AG08396 (cell line): ENCODE data around the gene RWDD4.
"Not testable (repeated sequence)": the region's sequence is repeated elsewhere in the genome, so short reads cannot be mapped to it uniquely, and the experiment has no call there.

Source experiments
- DNase-seq: peaks from one replicate; pipeline ENCODE4 v3.0.0; 2012; ENCODE audit warnings: low spot score, mixed read lengths

The RWDD4 gene

DNA sequence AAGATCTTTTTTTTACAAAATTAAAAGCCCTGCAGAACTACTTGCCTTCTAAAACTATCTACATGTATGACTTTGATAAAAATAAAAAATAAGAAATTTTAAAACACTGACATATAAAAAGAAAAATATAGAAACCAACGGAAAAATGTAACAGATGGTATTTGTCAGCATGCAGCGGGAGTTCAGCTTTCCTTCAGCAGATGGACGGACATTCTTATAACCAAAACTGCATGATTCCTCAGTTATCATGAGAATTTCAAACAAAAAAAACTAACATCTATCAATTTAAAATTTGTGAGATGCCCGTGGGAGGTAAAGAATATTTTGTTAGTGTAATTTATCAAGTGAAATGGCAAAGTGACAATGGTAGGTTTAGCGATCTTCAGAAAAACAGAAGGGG is 23.2 kb downstream of the RWDD4 start:
- DNase-seq: no peak

DNA sequence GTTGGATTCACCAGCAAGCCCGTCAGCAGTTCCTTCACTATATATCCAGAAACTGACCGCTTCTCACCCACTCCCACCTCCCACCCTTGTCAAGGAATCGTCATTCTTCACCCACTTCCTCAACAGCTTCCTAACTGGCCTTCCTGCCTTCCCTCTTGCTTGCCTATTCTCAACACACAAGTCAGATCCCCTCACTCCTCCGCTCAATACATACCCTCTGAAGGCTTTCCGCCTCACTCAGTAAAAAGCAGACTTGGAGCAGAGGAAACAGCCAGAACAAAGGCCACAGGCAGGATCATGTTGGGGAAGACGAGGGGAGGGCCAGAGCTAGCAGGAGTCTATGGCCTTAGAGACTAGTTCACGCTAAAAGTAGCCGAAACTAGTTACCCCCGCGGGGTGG is 23.7 kb downstream of the RWDD4 start:
- no peak for DNase-seq

DNA sequence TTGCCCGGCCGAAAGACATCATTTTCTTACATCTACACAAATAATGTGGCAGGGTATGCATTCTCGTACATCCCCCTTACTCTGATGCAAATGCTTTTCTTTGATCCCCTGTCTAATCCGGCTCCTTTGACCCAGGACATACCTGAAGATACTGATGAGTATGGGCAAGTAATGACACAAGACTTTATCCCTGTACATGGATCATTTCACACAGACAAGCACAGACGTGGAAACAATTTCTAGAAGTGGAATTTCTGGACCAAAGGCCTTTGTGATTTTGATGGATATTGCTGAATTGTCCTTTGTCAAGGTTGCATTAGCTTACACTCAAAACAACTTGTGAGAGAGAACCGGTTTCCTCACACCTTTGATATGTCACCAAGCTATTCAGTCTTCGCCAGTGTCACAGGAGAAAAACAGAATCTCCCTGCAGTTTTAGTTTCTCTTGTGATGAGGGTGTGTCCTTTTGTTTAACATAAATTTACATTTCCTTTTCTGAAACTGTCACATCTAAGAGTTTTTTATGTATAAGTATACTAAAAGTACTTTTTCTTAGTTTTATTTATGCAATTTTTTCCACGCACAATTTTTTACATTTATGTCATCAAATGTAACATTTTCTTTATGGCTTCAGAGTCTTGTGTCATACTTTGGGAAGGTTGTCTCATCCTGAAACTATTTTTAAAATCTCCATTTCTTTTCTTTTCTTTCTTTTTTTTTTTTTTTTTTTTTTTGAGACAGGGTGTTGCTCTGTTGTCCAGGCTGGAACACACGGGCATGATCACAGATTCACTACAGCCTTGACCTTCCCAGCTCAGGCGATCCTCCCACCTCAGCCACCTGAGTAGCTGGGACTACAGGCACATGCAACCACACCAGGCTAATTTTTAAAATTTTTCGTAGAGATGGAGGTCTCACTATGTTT is 25.2 kb downstream of the RWDD4 start:
- no peak for DNase-seq

DNA sequence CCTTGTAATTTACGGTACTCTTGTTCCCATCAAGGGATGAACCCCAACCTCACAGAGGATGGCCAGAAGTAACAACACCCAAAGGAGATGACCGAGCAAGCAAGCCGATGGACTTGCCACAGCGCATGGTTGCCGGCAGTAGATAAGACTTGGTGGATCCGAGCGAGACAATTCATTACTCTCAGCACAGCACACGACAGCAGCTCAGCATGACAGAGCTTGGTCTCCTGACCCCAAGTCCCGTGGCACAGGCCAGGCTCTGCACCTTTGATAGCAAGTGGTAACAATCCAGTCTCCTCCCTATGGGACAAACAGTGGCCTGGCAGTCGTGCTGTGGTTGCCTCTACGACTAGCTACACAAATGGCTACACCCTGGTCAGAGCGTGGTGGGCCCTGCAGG is 26.3 kb downstream of the RWDD4 start:
- DNase-seq: no peak

DNA sequence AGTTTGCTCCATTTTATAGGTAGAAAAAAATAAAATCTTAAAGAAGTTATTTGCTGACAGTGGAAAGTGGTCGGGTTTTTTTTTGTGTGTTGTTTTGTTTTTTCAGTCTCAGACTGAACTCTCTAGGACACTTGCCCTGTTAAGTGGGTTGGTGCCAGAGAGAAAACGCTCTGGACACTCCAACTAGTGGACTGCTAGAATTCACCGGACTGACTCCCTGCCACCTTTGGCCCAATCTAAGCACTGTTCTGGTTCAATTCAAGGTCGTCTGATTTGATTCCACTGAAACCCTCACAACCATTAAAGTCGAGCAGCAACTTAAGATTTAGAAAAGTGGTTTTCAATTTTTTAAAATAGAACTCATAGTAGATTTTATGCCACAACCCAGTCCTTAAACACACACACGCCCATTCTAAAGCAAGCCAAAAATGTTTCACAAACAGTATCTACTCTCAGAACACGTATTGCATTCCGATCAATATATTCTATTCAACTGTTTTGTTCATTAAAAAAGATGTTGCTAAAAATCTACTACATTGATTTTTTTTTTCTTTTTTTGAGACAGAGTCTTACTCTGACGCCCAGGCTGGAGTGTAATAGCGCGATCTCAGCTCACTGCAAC is 27.3 kb downstream of the RWDD4 start:
- DNase-seq: no peak

DNA sequence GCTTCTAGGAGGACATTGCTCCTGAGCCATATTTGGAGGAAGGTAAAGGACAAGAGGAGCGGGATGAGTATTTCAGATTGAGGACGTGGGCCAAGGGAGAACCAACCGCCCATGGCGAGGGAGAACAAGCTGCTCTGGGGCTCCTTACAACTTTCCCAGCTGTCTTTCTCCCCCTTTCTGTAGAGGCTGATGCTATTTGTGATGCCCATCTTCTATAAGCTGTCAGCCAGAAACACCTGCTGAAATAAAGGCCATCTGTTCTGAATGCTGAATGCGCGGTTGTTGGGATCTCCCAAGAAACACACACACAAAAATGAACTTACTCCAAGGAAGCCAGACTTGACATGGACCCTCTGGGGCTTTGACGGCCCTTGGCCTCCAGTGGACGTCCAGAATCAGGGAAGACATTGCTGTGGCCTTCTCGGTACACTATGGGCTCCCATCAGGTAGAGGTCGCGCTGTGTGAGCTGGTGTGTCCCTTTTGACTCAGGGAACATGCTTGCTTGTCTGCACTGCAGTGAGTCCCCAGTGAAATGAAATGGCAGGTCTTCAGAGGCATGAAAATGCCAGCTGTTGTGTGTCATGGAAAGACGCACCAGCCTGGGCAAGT is 30.9 kb downstream of the RWDD4 start:
- no peak for DNase-seq

DNA sequence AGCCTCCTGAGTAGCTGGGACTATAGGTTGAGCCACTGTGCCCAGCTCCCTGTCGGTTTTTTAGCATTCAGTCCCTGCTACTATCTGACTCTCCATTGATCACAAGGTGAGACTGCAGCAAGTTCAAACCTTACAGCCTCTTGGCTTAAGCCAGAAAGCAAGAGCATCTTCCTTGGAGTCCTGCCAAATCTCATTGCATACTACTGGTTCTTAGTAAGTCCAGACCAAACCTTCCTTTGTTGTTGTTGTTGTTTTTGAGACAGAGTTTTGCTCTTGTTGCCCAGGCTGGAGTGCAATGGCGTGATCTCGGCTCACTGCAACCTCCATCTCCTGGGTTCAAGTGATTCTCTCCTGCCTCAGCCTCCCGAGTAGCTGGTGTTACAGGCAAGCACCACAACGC is 31.7 kb downstream of the RWDD4 start:
- DNase-seq: not testable (repeated sequence)

DNA sequence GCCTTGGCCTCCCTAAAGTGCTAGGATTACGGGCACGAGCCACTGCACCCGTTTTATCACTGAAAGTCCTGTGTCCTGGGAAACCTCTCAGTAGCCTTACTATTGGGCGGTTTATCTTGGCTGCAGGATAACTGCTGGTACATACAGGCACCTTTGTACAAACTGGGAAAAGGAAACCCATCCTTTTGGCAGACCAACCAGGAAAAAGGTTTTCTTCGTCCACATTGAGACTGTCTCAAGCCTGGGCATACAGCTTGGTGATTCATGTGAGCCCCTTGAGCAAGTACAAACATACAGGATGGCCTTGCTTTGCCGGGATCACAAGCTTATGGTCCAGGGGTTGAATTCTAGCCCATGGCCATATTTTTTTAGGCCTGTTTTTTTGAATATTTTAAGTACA is 32.8 kb downstream of the RWDD4 start:
- DNase-seq: no peak

DNA sequence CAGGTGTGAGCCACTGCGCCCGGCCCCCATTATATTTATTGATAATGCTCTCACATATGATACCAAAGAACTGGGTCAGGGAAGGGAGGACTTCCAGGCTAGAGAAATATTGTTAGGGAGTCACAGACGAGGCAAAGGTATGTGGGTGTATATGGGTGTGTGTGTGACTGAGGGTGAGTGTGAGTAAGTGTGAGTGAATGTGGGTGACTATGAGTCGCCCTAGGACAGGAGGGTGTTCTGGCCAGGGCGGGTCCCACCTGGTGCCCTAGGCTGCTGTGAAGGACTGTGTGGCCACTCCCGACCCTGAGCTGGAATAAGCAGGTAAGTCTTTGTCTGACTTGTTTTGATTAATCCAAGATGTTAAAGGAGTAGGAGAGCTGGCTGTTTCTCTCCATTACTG is 34.4 kb downstream of the RWDD4 start:
- DNase-seq: no peak

DNA sequence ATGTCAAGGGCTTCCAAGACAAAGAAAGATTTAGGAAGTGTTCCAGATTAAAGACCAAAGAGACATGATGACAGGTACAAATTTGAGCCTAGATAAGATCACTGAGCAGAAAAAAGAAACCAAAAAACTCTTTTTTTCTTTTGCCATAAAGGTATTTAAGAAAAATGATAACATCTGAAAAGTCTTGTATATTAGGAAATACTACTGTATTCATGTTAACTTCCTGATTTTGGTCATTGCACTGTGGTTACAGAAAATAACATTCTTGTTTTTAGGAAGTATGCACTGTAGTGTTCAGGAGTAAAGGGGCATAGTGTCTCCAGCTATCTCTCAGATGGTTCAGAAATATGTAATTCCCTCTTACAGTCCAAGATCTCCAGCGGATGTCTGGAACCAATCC is 37.1 kb downstream of the RWDD4 start:
- DNase-seq: no peak

DNA sequence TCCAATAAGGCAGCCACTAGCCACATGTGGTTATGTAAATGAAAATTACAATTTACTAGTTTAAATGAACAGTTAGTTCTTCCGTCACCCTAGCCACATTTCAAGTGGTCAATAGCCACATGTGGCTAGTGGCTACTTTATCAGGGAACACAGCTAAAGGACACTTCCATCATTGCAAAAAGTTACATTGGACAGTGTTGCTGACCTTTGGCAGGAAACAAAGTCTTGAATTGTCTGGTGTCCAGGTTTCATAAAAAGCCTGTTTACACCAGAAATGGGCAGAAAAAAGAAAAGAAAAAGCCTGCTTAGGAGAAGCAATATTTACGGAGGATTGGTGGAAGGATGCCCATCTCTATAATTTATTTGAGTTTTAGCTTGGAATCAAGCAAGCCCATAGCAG is 38.6 kb downstream of the RWDD4 start:
- DNase-seq: no peak

DNA sequence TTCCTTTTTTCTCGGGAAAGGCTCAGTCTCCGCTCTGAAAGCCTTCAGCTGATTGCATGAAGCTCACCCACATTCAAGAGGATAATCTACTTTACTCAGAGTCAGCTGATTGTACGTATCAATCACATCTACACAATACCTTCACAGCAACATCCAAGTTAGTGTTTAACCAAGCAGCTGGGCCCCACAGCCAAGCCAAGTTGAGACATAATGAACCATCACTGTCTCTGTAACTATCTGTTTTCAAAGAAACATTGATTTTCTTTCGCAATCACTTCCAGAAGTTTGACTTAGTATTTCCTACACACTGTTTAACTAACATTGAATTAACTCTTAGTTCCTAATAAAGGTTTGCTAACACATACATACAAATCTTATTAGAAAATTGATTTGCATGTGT is 40.3 kb downstream of the RWDD4 start:
- DNase-seq: no peak

DNA sequence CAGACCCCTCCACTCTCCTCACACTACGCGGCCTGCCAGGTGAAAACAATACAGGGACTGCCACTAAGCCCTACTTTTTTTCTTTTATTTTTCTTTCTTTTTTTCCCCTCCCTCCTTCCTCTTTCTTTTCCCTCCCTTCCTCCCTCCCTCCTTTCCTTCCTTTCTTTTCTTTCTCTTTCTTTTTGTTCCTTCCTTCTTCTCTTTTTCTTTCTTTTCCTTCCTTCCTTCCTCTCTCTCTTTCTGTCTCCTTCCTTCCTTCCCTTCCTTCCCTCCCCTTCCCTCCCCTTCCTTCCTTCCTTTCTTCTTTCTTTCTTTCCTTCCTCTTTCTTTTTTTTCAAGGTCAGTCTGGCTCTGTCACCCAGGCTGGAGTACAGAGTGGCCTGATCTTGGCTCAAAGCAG is 41.9 kb downstream of the RWDD4 start:
- no peak for DNase-seq

DNA sequence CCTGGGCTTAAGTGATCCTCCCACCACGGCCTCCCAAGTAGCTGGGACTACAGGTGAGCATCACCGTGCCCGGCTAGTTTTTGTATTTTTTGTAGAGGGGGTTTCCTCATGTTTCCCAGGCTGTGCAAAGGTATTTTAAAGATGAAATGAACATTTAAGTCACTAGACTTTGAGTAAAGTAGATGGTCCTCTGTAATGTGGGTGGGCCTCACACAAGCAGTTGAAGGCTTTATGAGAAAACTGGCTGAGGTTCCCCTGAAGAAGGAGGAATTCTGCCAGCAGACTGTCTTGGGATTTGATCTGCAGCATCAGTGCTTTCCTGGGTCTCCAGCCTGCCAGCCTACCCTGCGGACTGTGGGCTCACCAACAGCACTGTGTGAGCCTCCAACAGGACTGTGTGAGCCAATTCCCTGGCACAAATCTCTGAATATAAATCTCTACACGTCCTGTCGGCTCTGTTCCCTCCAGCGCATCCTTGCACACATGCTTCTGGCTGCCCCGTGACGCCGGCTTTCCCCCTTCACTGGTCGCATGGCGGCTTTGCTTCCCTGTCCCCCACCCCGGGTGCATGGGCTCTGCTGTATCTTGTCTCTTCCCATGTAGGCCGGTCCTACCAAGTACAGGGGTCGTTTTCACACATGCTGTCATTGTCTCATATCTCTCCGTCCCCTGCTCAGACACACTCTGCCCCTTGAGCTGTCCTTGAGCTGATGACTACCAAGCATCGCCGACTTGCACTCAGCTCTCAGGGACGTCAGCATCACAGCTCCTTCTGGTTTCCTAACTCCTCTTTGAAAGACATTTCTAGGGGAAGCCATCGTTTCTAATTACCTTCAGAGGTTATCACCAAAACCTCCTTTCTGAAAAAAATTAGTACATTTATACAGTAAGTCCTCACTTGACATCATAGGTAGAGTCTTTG is 46.4 kb downstream of the RWDD4 start:
- DNase-seq: no peak

DNA sequence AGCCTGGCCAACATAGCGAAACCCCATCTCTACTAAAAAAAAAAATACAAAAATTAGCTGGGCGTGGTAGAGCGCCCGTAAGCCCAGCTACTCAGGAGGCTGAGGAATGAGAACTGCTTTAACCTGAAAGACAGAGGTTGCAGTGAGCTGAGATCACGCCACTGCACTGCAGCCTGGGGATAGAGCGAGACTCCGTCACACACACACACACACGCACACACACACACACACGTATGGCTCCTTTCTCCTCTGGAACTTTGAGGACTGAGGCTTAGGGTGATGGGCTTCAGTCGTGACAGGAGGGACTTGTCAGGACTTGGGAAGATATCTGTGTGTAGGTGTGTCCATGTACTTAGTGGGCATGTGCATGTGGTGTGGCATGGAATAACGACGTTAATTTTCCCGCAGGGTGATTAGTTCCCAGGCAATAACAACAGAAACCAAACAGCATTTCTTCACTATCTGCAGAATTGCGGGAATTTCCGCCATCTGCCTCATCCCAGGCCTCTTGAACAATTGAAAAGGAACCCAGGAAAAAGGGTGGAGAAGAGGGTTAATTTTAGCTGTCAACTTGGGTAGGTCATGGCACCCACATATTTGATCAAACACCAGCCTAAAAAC is 47.7 kb downstream of the RWDD4 start:
- no peak for DNase-seq

DNA sequence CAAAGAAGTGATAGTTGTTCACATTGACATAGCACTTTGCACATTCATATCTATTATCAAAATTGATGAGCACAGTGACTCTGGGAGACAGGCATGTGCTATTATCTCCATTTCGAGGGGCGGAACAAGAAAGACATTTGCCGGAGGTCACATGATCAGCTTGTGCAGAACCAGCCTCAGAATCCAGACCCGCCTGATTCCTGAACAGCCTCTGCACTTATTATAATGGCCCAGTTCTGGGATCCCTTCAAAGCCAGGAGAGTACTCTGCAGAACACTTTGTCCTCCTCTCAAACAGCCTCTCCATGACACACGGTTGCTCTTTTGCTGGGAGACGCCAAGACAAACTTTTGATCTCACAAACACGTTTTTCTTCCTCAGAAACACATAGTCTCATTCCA is 48.4 kb downstream of the RWDD4 start:
- DNase-seq: peak; percentile 22

DNA sequence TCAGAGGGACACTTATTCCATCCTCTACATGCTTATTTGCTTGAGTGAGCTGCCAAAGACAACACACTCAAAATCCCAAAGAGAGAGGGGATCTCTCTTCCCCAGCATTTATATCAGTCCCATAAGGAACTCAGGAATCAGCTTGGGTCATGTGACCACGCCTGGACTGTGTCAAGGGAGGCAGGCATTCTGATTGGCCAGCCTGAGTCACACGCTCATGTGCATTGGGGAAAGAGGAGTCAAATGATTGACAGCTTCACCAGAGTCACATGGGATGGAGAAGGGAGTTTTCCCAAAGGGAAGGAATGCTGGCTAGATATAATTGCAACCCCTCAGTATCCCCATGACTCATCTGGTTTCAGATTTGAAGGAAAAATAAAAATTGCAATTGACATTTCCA is 49.0 kb downstream of the RWDD4 start:
- DNase-seq: peak; percentile 44

DNA sequence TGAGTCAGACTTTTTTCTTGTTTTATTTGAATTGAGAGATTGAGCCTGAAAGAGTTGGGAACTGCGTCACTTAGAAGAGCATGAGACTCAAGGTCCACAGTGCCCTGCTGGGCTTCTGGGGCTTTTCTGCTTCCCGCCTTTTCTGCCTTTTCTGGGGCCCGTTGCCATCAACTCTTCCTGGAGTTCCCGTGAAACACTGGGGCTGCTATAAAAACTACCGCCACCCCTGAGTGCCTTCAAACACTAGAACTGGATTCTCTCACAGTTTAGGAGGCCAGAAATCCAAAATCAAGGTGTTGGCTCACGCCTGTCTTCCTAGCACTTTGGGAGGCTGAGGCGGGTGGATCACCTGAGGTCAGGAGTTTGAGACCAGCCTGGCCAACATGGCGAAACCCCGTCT is 49.8 kb downstream of the RWDD4 start:
- no peak for DNase-seq

DNA sequence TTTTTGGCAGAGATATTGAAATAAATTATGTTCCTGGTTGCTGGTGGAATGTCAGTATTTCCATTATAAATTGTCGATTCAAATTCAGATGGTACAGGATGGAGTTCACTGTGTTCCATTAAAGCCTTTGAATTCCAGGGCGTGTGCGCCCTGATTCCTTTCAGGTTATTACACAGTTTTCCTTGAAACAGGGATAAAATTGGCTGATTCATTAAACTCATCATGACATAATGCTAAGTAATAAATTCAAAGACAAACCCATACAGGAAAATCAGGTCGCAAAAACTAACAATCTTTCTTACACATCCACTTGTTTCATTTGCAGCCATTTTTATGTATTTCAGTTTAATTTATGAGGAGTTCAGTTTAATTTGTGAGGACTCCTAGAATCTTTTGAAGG is 51.1 kb downstream of the RWDD4 start:
- no peak for DNase-seq

DNA sequence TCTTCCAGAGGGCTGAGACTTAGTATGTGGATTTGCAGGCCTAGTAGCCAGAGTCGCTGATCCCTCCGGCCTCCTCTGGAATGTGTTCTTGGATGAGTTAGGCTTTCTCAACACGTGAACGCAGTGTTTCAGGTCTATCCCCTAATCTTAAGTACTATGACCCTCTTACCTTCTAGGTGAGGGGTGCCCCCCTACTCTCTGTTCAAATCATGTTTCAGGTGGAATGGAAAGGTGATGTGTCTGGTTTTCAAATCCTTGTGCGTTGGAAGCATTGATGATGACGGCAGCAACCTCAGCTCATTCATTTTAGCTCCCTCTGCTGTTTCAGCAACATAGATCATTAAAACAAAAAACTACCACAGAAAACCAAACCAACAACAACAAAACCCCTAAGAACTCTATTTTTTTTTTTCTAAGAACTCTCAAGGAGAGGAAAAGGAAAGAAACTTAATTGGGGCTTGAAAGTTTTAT is 56.4 kb downstream of the RWDD4 start:
- DNase-seq: no peak

DNA sequence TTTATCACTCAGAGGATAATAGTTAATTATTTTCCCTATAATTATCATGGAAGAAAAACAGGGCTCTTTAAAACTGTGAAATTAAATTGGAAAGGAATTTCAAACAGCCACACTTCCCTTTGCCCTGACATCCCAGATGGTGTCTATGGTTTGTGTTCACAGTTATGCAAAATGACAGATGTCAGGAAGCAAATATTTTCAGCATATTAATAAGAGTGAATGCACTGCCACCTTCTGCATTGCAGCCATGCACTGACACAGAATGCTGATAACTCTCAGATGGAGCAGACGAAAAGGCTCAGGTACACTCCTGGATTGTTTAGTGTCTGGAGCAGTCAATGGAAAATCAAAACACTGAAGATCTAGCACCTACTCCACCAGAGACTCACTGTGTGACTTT is 57.6 kb downstream of the RWDD4 start:
- no peak for DNase-seq
